Measurements from ENCODE around the gene SCN4B. TPM values are rescaled to one million over a fixed set of nuclear protein-coding genes. Genes with fewer than 3 reads are reported as not detected.

SCN4B gene
- polyA plus RNA-seq, 2 donors, result 0.75 to 1.1 TPM

- Histone ChIP-seq H3K4me3 (ENCODE audit: low read depth in 1 of 2, low read length in 2 of 2) (no peak overlapping the region), H3K4me1 (ENCODE audit: control insufficient read depth in 2 of 2, insufficient read depth in 2 of 2, low read length in 1 of 2) (peaks cover 0 to 5% of the 10 kb centered on the region in 2 donors), H3K36me3 (ENCODE audit: control insufficient read depth in 2 of 2, insufficient read depth in 2 of 2, low read length in 1 of 2) (peaks cover 0 to 20% of the 10 kb centered on the region in 2 donors), H3K27me3 (ENCODE audit: control insufficient read depth in 1 of 2, insufficient read depth in 2 of 2, low read length in 2 of 2) (no peaks in the 10 kb centered on the region), H3K27ac (ENCODE audit: low read depth in 2 of 2, low read length in 1 of 2) (no peak overlapping the region), H3K9me3 (ENCODE audit: control insufficient read depth in 2 of 2, insufficient read depth in 1 of 2, low read depth in 1 of 2, low read length in 1 of 2) (no peaks in the 10 kb centered on the region)
- 73 to 75% methylated on average over 4 of the region's 4 CpGs for WGBS, 2 donors
Measured at GRCh38 chr11:118095493-118095892, 57.1 kb downstream of the SCN4B start.

- peaks cover 0 to 11% of the 10 kb centered on the region in 2 donors for H3K36me3 ChIP-seq (ENCODE audit: control insufficient read depth in 2 of 2, insufficient read depth in 2 of 2, low read length in 1 of 2)
- WGBS, 2 donors, result 61 to 64% methylated on average over 8 of the region's 8 CpGs
- H3K27ac ChIP-seq (ENCODE audit: low read depth in 2 of 2, low read length in 1 of 2), result no peak overlapping the region
- no peaks in the 10 kb centered on the region for H3K9me3 ChIP-seq (ENCODE audit: control insufficient read depth in 2 of 2, insufficient read depth in 1 of 2, low read depth in 1 of 2, low read length in 1 of 2)
- H3K4me3 ChIP-seq (ENCODE audit: low read depth in 1 of 2, low read length in 2 of 2), result no peak overlapping the region
- H3K4me1 ChIP-seq (ENCODE audit: control insufficient read depth in 2 of 2, insufficient read depth in 2 of 2, low read length in 1 of 2), result peaks cover 0 to 11% of the 10 kb centered on the region in 2 donors
- no peaks in the 10 kb centered on the region for H3K27me3 ChIP-seq (ENCODE audit: control insufficient read depth in 1 of 2, insufficient read depth in 2 of 2, low read length in 2 of 2)
Measured at GRCh38 chr11:118092907-118093571, 59.6 kb downstream of the SCN4B start.

GRCh38 chr11:118091690-118092089, 60.9 kb downstream of the SCN4B start:
- H3K4me1 ChIP-seq (ENCODE audit: control insufficient read depth in 2 of 2, insufficient read depth in 2 of 2, low read length in 1 of 2), result peaks cover 3 to 11% of the 10 kb centered on the region in 2 donors
- no peak overlapping the region for H3K4me3 ChIP-seq (ENCODE audit: low read depth in 1 of 2, low read length in 2 of 2)
- H3K9me3 ChIP-seq (ENCODE audit: control insufficient read depth in 2 of 2, insufficient read depth in 1 of 2, low read depth in 1 of 2, low read length in 1 of 2), result peaks cover 0 to 5% of the 10 kb centered on the region in 2 donors
- no peaks in the 10 kb centered on the region for H3K27me3 ChIP-seq (ENCODE audit: control insufficient read depth in 1 of 2, insufficient read depth in 2 of 2, low read length in 2 of 2)
- H3K27ac ChIP-seq (ENCODE audit: low read depth in 2 of 2, low read length in 1 of 2), result no peak overlapping the region
- 44 to 51% methylated on average over 6 of the region's 6 CpGs for WGBS, 2 donors
- H3K36me3 ChIP-seq (ENCODE audit: control insufficient read depth in 2 of 2, insufficient read depth in 2 of 2, low read length in 1 of 2), result peaks cover 0 to 9% of the 10 kb centered on the region in 2 donors

GRCh38 chr11:118090545-118091162, 62.0 kb downstream of the SCN4B start:
- peaks cover 0 to 14% of the 10 kb centered on the region in 2 donors for H3K36me3 ChIP-seq (ENCODE audit: control insufficient read depth in 2 of 2, insufficient read depth in 2 of 2, low read length in 1 of 2)
- H3K27me3 ChIP-seq (ENCODE audit: control insufficient read depth in 1 of 2, insufficient read depth in 2 of 2, low read length in 2 of 2), result no peaks in the 10 kb centered on the region
- peaks cover 0 to 7% of the 10 kb centered on the region in 2 donors for H3K9me3 ChIP-seq (ENCODE audit: control insufficient read depth in 2 of 2, insufficient read depth in 1 of 2, low read depth in 1 of 2, low read length in 1 of 2)
- WGBS, 2 donors, result 61 to 67% methylated on average over 7 of the region's 7 CpGs
- no peak overlapping the region for H3K4me3 ChIP-seq (ENCODE audit: low read depth in 1 of 2, low read length in 2 of 2)
- peaks cover 3 to 11% of the 10 kb centered on the region in 2 donors for H3K4me1 ChIP-seq (ENCODE audit: control insufficient read depth in 2 of 2, insufficient read depth in 2 of 2, low read length in 1 of 2)
- H3K27ac ChIP-seq (ENCODE audit: low read depth in 2 of 2, low read length in 1 of 2), result no peak overlapping the region

GRCh38 chr11:118088531-118088930, 64.1 kb downstream of the SCN4B start:
- Histone ChIP-seq H3K36me3 (ENCODE audit: control insufficient read depth in 2 of 2, insufficient read depth in 2 of 2, low read length in 1 of 2) (peaks cover 0 to 8% of the 10 kb centered on the region in 2 donors), H3K9me3 (ENCODE audit: control insufficient read depth in 2 of 2, insufficient read depth in 1 of 2, low read depth in 1 of 2, low read length in 1 of 2) (peaks cover 0 to 7% of the 10 kb centered on the region in 2 donors), H3K4me1 (ENCODE audit: control insufficient read depth in 2 of 2, insufficient read depth in 2 of 2, low read length in 1 of 2) (peaks cover 3 to 13% of the 10 kb centered on the region in 2 donors), H3K27me3 (ENCODE audit: control insufficient read depth in 1 of 2, insufficient read depth in 2 of 2, low read length in 2 of 2) (no peaks in the 10 kb centered on the region), H3K4me3 (ENCODE audit: low read depth in 1 of 2, low read length in 2 of 2) (no peak overlapping the region), H3K27ac (ENCODE audit: low read depth in 2 of 2, low read length in 1 of 2) (no peak overlapping the region)
- WGBS, 2 donors, result 54 to 58% methylated on average over 4 of the region's 4 CpGs

GRCh38 chr11:118087931-118088330, 64.7 kb downstream of the SCN4B start:
- Histone ChIP-seq H3K36me3 (ENCODE audit: control insufficient read depth in 2 of 2, insufficient read depth in 2 of 2, low read length in 1 of 2) (peaks cover 0 to 11% of the 10 kb centered on the region in 2 donors), H3K27ac (ENCODE audit: low read depth in 2 of 2, low read length in 1 of 2) (no peak overlapping the region), H3K4me3 (ENCODE audit: low read depth in 1 of 2, low read length in 2 of 2) (no peak overlapping the region), H3K4me1 (ENCODE audit: control insufficient read depth in 2 of 2, insufficient read depth in 2 of 2, low read length in 1 of 2) (peaks cover 3 to 11% of the 10 kb centered on the region in 2 donors), H3K27me3 (ENCODE audit: control insufficient read depth in 1 of 2, insufficient read depth in 2 of 2, low read length in 2 of 2) (no peaks in the 10 kb centered on the region), H3K9me3 (ENCODE audit: control insufficient read depth in 2 of 2, insufficient read depth in 1 of 2, low read depth in 1 of 2, low read length in 1 of 2) (peaks cover 0 to 7% of the 10 kb centered on the region in 2 donors)
- 89 to 92% methylated on average over 6 of the region's 6 CpGs for WGBS, 2 donors

- peaks cover 0 to 13% of the 10 kb centered on the region in 2 donors for H3K36me3 ChIP-seq (ENCODE audit: control insufficient read depth in 2 of 2, insufficient read depth in 2 of 2, low read length in 1 of 2)
Measured at GRCh38 chr11:118086913-118087768, 65.5 kb downstream of the SCN4B start, which contains the start of gene SMIM35. Gene SMIM35, minus strand, starts transcription at chr11:118086963. Its CDS starts 206 bp downstream, at chr11:118086757.

GRCh38 chr11:118084656-118085055, 68.0 kb downstream of the SCN4B start:
- H3K27ac ChIP-seq (ENCODE audit: low read depth in 2 of 2, low read length in 1 of 2), result no peak overlapping the region
- H3K36me3 ChIP-seq (ENCODE audit: control insufficient read depth in 2 of 2, insufficient read depth in 2 of 2, low read length in 1 of 2), result peaks cover 0 to 16% of the 10 kb centered on the region in 2 donors
- no peaks in the 10 kb centered on the region for H3K27me3 ChIP-seq (ENCODE audit: control insufficient read depth in 1 of 2, insufficient read depth in 2 of 2, low read length in 2 of 2)
- peaks cover 0 to 11% of the 10 kb centered on the region in 2 donors for H3K9me3 ChIP-seq (ENCODE audit: control insufficient read depth in 2 of 2, insufficient read depth in 1 of 2, low read depth in 1 of 2, low read length in 1 of 2)
- peaks cover 3 to 11% of the 10 kb centered on the region in 2 donors for H3K4me1 ChIP-seq (ENCODE audit: control insufficient read depth in 2 of 2, insufficient read depth in 2 of 2, low read length in 1 of 2)
- H3K4me3 ChIP-seq (ENCODE audit: low read depth in 1 of 2, low read length in 2 of 2), result no peak overlapping the region

More at GRCh38 chr11:118086913-118087768, 65.5 kb downstream of the SCN4B start, which contains the start of gene SMIM35:
- H3K27me3 ChIP-seq (ENCODE audit: control insufficient read depth in 1 of 2, insufficient read depth in 2 of 2, low read length in 2 of 2), result no peaks in the 10 kb centered on the region
- no peak within 1 kb of the TSS for H3K27ac ChIP-seq (ENCODE audit: low read depth in 2 of 2, low read length in 1 of 2)
- H3K4me1 ChIP-seq (ENCODE audit: control insufficient read depth in 2 of 2, insufficient read depth in 2 of 2, low read length in 1 of 2), result peaks cover 3 to 8% of the 10 kb centered on the region in 2 donors
- WGBS, 2 donors, result 50 to 58% methylated on average over 5 of the region's 5 CpGs
- no peak within 1 kb of the TSS for H3K4me3 ChIP-seq (ENCODE audit: low read depth in 1 of 2, low read length in 2 of 2)
- peaks cover 0 to 7% of the 10 kb centered on the region in 2 donors for H3K9me3 ChIP-seq (ENCODE audit: control insufficient read depth in 2 of 2, insufficient read depth in 1 of 2, low read depth in 1 of 2, low read length in 1 of 2)

- peaks cover 3 to 15% of the 10 kb centered on the region in 2 donors for H3K4me1 ChIP-seq (ENCODE audit: control insufficient read depth in 2 of 2, insufficient read depth in 2 of 2, low read length in 1 of 2)
- no peaks in the 10 kb centered on the region for H3K27me3 ChIP-seq (ENCODE audit: control insufficient read depth in 1 of 2, insufficient read depth in 2 of 2, low read length in 2 of 2)
- WGBS, 2 donors, result 27 to 47% methylated on average over 4 of the region's 4 CpGs
- no peak overlapping the region for H3K4me3 ChIP-seq (ENCODE audit: low read depth in 1 of 2, low read length in 2 of 2)
- H3K9me3 ChIP-seq (ENCODE audit: control insufficient read depth in 2 of 2, insufficient read depth in 1 of 2, low read depth in 1 of 2, low read length in 1 of 2), result peaks cover 0 to 11% of the 10 kb centered on the region in 2 donors
- H3K27ac ChIP-seq (ENCODE audit: low read depth in 2 of 2, low read length in 1 of 2), result no peak overlapping the region
- H3K36me3 ChIP-seq (ENCODE audit: control insufficient read depth in 2 of 2, insufficient read depth in 2 of 2, low read length in 1 of 2), result peaks cover 0 to 16% of the 10 kb centered on the region in 2 donors
Measured at GRCh38 chr11:118084247-118084646, 68.4 kb downstream of the SCN4B start.
